Spleen (tissue), 11 donors: ENCODE data around the gene PHIP. TPM values are rescaled to one million over a fixed set of nuclear protein-coding genes. Genes with fewer than 3 reads are reported as not detected.
A peak's percentile ranks its signal among the peaks of the same experiment; 100 is the strongest.

Experiments used
- DNase-seq: peaks from one replicate; pipeline ENCODE4 v3.0.0-alpha.2; 2020
- H3K27ac ChIP-seq, 8 donors: fragments of 200-600 bp; sonication (generic) in 7 of 8; 1 replicate in 4 of 8; 2 replicates in 4 of 8; pipeline versions ENCODE4 v1.5.0 to v1.8.0; 2016 to 2021; ENCODE audit warnings: inconsistent platforms in 4 of 8, mild to moderate bottlenecking in 4 of 8, moderate library complexity in 1 of 8
- H3K27me3 ChIP-seq, 7 donors: fragments of 200-600 bp; sonication (generic) in 6 of 7; replicated peaks in 1 of 7; 1 replicate in 4 of 7; 2 replicates in 3 of 7; pipeline versions ENCODE4 v1.5.0 to v1.8.0; 2016 to 2021; ENCODE audit warnings: inconsistent platforms in 3 of 7, mild to moderate bottlenecking in 1 of 7
- H3K36me3 ChIP-seq, 6 donors: fragments of 200-600 bp; sonication (generic) in 5 of 6; 1 replicate in 4 of 6; 2 replicates in 2 of 6; pipeline versions ENCODE4 v1.5.0 to v1.8.0; 2016 to 2021; ENCODE audit warnings: inconsistent platforms in 2 of 6
- H3K4me1 ChIP-seq, 6 donors: fragments of 200-600 bp; sonication (generic) in 5 of 6; 1 replicate in 3 of 6; 2 replicates in 3 of 6; pipeline versions ENCODE4 v1.5.0 to v1.8.0; 2016 to 2021; ENCODE audit warnings: inconsistent platforms in 3 of 6
- H3K4me3 ChIP-seq, 8 donors: fragments of 200-600 bp; sonication (generic) in 7 of 8; 1 replicate in 4 of 8; 2 replicates in 4 of 8; pipeline versions ENCODE4 v1.5.0 to v1.8.0; 2016 to 2021; ENCODE audit warnings: inconsistent platforms in 4 of 8, mild to moderate bottlenecking in 4 of 8, moderate library complexity in 2 of 8
- H3K9me3 ChIP-seq, 8 donors: fragments of 200-600 bp; sonication (generic) in 7 of 8; 1 replicate in 4 of 8; 2 replicates in 4 of 8; pipeline versions ENCODE4 v1.5.0 to v1.8.0; 2016 to 2021; ENCODE audit warnings: inconsistent platforms in 4 of 8
- POLR2A ChIP-seq, 3 donors: fragments of 450-650 bp; IDR thresholded peaks; one replicate each; pipeline ENCODE4 v1.5.1; 2017; ENCODE audit warnings: antibody characterized with exemption in 3 of 3, mild to moderate bottlenecking in 1 of 3
- POLR2AphosphoS5 ChIP-seq, 3 donors: sonication (generic); formaldehyde crosslinking; IDR thresholded peaks; one replicate each; pipeline ENCODE4 v1.5.1; 2017; ENCODE audit warnings: antibody characterized with exemption in 3 of 3
- WGBS, 5 donors: extraction: QIAGEN DNeasy Blood & Tissue Kit in 3 of 5; methylation state at CpG; one replicate each; pipeline versions ENCODE4 v1.1.5 to v1.1.7; 2013 to 2018; 5-methylcytosine and 5-hydroxymethylcytosine counted together
- intact Hi-C: fragments of 100-400 bp; cut with DNase I; formaldehyde crosslinking; loops from one replicate; pipeline ENCODE4 v1.15.0; 2023; ENCODE audit warnings: low total_unique reads
- polyA plus RNA-seq, 3 donors: library from polyadenylated mRNA; stranded (reverse); fragments of 200-250 nt; gene quantifications; one replicate each; pipeline ENCODE4 v1.2.1, GENCODE V29; 2013
- total RNA-seq, 7 donors: library from RNA; depleted of rRNA in 3 of 7; stranded (reverse); fragments of >200 nt in 3 of 7; fragmentation: NEBNext Ultra II Directional in 4 of 7; extraction: Animal tissue kit (Norgen Biotek cat#: 25700) in 4 of 7; gene quantifications; one replicate each; pipeline versions ENCODE4 v1.1.0 to v1.2.1, GENCODE V29; 2016 to 2021
- TF ChIP-seq, protein P1 (sequence below), 11 experiments: fragments of 200-600 bp in 7 of 11; fragments of 450-650 bp in 4 of 11; sonication (generic) in 4 of 11; IDR thresholded peaks in 8 of 11; conservative IDR thresholded peaks in 3 of 11; 1 replicate in 7 of 11; 2 replicates in 4 of 11; pipeline versions ENCODE4 v1.4.0 to v1.8.0; 2016 to 2021; ENCODE audit warnings: antibody characterized with exemption in 11 of 11, inconsistent platforms in 4 of 11, mild to moderate bottlenecking in 1 of 11
- donor health status: healthy with polysubstance abuse.
- donor health status: DM: no; HTN: no; CAD: no; lungs with moderate emphysema.
- donor health status: DM: no; HTN: no; CAD: no.
- donor health status: Bipolar disorder and iron deficiency.
- donor health status: healthy.
- donor health status: DM: no; HTN: no; CAD: no.
- donor health status: DM: yes; HTN: yes; CAD: no.

The PHIP gene
- total and polyA plus RNA-seq, 10 donors, result 7.8 to 51.3 (median 35.9) TPM

- Histone ChIP-seq H3K27me3 (peaks cover 0 to 29% (median 3%) of the 10 kb centered on the region in 7 donors), H3K4me1 (peaks cover 0 to 25% (median 14%) of the 10 kb centered on the region in 6 donors), H3K27ac (no peak overlapping the region), H3K4me3 (peak overlapping the region in 4 of 8 donors; percentile 36 to 68 (median 44)), H3K36me3 (no peaks in the 10 kb centered on the region), H3K9me3 (peaks cover 0 to 5% (median under 1%) of the 10 kb centered on the region in 8 donors)
- no peak for TF ChIP-seq POLR2AphosphoS5 (IDR thresholded peaks at IDR 0.05)
- TF ChIP-seq, protein P1, sequence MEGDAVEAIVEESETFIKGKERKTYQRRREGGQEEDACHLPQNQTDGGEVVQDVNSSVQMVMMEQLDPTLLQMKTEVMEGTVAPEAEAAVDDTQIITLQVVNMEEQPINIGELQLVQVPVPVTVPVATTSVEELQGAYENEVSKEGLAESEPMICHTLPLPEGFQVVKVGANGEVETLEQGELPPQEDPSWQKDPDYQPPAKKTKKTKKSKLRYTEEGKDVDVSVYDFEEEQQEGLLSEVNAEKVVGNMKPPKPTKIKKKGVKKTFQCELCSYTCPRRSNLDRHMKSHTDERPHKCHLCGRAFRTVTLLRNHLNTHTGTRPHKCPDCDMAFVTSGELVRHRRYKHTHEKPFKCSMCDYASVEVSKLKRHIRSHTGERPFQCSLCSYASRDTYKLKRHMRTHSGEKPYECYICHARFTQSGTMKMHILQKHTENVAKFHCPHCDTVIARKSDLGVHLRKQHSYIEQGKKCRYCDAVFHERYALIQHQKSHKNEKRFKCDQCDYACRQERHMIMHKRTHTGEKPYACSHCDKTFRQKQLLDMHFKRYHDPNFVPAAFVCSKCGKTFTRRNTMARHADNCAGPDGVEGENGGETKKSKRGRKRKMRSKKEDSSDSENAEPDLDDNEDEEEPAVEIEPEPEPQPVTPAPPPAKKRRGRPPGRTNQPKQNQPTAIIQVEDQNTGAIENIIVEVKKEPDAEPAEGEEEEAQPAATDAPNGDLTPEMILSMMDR (IDR thresholded peaks at IDR 0.05 in 8 of 11, conservative IDR thresholded peaks at IDR 0.05 in 3 of 11), result no peak
- no peak for TF ChIP-seq POLR2A (IDR thresholded peaks at IDR 0.05)
- 71 to 75% (median 74%) methylated on average over 9 of the region's 9 CpGs for WGBS, 5 donors
- DNase-seq, result no peak
- intact Hi-C loops, result no loop called here
Measured at GRCh38 chr6:78911218-78911940, 166.7 kb downstream of the PHIP start.

GRCh38 chr6:78910591-78911171 lies 167.4 kb downstream of the PHIP start:
- no peak for TF ChIP-seq POLR2A (IDR thresholded peaks at IDR 0.05)
- TF ChIP-seq, protein P1 (IDR thresholded peaks at IDR 0.05 in 8 of 11, conservative IDR thresholded peaks at IDR 0.05 in 3 of 11), result no peak
- peak in 1 of 3 donors; percentile 53 for TF ChIP-seq POLR2AphosphoS5 (IDR thresholded peaks at IDR 0.05)
- peaks cover 0 to 29% (median 3%) of the 10 kb centered on the region in 7 donors for H3K27me3 ChIP-seq
- peak; percentile 76 for DNase-seq
- peaks cover 0 to 25% (median 14%) of the 10 kb centered on the region in 6 donors for H3K4me1 ChIP-seq
- intact Hi-C loops, result no loop called here
- no peaks in the 10 kb centered on the region for H3K36me3 ChIP-seq
- 2 to 5% (median 4%) methylated on average over 21 to 49 of the region's 49 CpGs for WGBS, 5 donors
- no peak overlapping the region for H3K27ac ChIP-seq
- peak overlapping the region; percentile 20 to 68 (median 36) for H3K4me3 ChIP-seq
- peaks cover 0 to 5% (median 0%) of the 10 kb centered on the region in 8 donors for H3K9me3 ChIP-seq

- no peaks in the 10 kb centered on the region for H3K36me3 ChIP-seq
- peaks cover 0 to 25% (median 14%) of the 10 kb centered on the region in 6 donors for H3K4me1 ChIP-seq
- H3K4me3 ChIP-seq, result peak overlapping the region in 4 of 8 donors; percentile 32 to 68 (median 44)
- TF ChIP-seq POLR2A (IDR thresholded peaks at IDR 0.05) (no peak), POLR2AphosphoS5 (IDR thresholded peaks at IDR 0.05) (no peak)
- TF ChIP-seq, protein P1 (IDR thresholded peaks at IDR 0.05 in 8 of 11, conservative IDR thresholded peaks at IDR 0.05 in 3 of 11), result no peak
- WGBS, 5 donors, result 70 to 79% (median 73%) methylated on average over 10 of the region's 10 CpGs
- no peak for DNase-seq
- no peak overlapping the region for H3K27ac ChIP-seq
- H3K9me3 ChIP-seq, result no peaks in the 10 kb centered on the region
- peaks cover 0 to 29% (median 3%) of the 10 kb centered on the region in 7 donors for H3K27me3 ChIP-seq
- intact Hi-C loops, result no loop called here
Measured at GRCh38 chr6:78910010-78910409, 168.0 kb downstream of the PHIP start.

DNA sequence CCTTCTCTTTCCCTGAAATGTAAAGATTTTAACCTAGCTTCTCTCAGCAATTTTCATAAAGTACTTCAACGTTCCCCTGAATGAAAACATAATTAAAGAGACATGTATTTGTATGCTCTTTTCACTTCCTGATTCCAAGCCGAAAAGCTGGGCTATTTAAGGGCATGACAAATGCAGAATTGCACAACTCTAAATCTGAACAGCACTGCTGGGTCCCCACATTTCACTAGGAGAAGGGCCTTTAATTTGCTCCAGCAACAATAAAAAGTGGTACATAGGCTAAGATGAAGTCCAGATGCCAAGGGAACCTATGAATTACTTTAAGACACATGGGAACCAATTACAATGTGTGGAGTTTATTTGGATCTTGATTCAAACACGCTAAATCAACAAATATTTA lies 168.7 kb downstream of the PHIP start:
- no peaks in the 10 kb centered on the region for H3K36me3 ChIP-seq
- no peak for TF ChIP-seq POLR2A (IDR thresholded peaks at IDR 0.05)
- H3K27ac ChIP-seq, result no peak overlapping the region
- H3K9me3 ChIP-seq, result no peaks in the 10 kb centered on the region
- no peak overlapping the region for H3K4me3 ChIP-seq
- 40 to 52% (median 45%) methylated on average over 3 of the region's 3 CpGs for WGBS, 5 donors
- peaks cover 0 to 29% (median 3%) of the 10 kb centered on the region in 7 donors for H3K27me3 ChIP-seq
- peaks cover 0 to 25% (median 14%) of the 10 kb centered on the region in 6 donors for H3K4me1 ChIP-seq
- intact Hi-C loops, result no loop called here
- no peak for DNase-seq
